Lung (tissue), 12 donors: Measurements from ENCODE around the gene CLDN34. TPM values are rescaled to one million over a fixed set of nuclear protein-coding genes. Genes with fewer than 3 reads are reported as not detected.
A peak's percentile ranks its signal among the peaks of the same experiment; 100 is the strongest.

Experiments used
- ATAC-seq: fragments of 200-7000 bp; cut with Tn5 transposase; one replicate; pipeline ENCODE4 v1.9.1; 2020; ENCODE audit warnings: moderate number of reproducible peaks; ENCODE audit not compliant: insufficient read depth, low FRiP score
- DNase-seq, 3 donors: peaks; one replicate each; pipeline ENCODE4 v3.0.0-alpha.2; 2013 to 2017
- H3K27ac ChIP-seq, 2 donors: one replicate each; pipeline ENCODE4 v1.5.1; 2013; ENCODE audit warnings: mild to moderate bottlenecking in 2 of 2, moderate library complexity in 2 of 2, control low read depth in 1 of 2, inconsistent platforms in 1 of 2, low read depth in 1 of 2, low read length in 1 of 2
- H3K27me3 ChIP-seq, 3 donors: one replicate each; pipeline ENCODE4 v1.5.1; 2013; ENCODE audit warnings: low read length in 2 of 3; ENCODE audit not compliant: control insufficient read depth in 3 of 3, insufficient read depth in 3 of 3
- H3K36me3 ChIP-seq, 4 donors: one replicate each; pipeline ENCODE4 v1.5.1; 2013; ENCODE audit warnings: low read length in 4 of 4, mild to moderate bottlenecking in 1 of 4, moderate library complexity in 1 of 4; ENCODE audit not compliant: control insufficient read depth in 4 of 4, insufficient read depth in 4 of 4
- H3K4me1 ChIP-seq, 5 donors: one replicate each; pipeline ENCODE4 v1.5.1; 2013; ENCODE audit warnings: low read length in 5 of 5, mild to moderate bottlenecking in 2 of 5, moderate library complexity in 1 of 5; ENCODE audit not compliant: control insufficient read depth in 5 of 5, insufficient read depth in 5 of 5
- H3K4me3 ChIP-seq: one replicate; pipeline ENCODE4 v1.5.1; 2013; ENCODE audit warnings: mild to moderate bottlenecking, control low read depth, moderate library complexity
- H3K9ac ChIP-seq, 2 donors: one replicate each; pipeline ENCODE4 v1.5.1; 2013; ENCODE audit warnings: low read length in 2 of 2, control low read depth in 1 of 2; ENCODE audit not compliant: insufficient read depth in 1 of 2
- H3K9me3 ChIP-seq, 4 donors: one replicate each; pipeline ENCODE4 v1.5.1; 2013; ENCODE audit warnings: low read length in 3 of 4, mild to moderate bottlenecking in 1 of 4, moderate library complexity in 1 of 4; ENCODE audit not compliant: control insufficient read depth in 4 of 4, insufficient read depth in 3 of 4
- CTCF ChIP-seq: IDR thresholded peaks from 2 replicates; pipeline ENCODE4 v1.5.1; 2012; ENCODE audit warnings: mild to moderate bottlenecking; ENCODE audit errors: control extremely low read depth, extremely low read depth
- WGBS, 2 donors: extraction: QIAGEN DNeasy Blood & Tissue Kit; methylation state at CpG; one replicate each; pipeline ENCODE4 v1.1.7; 2013; 5-methylcytosine and 5-hydroxymethylcytosine counted together
- polyA plus RNA-seq, 2 donors: library from polyadenylated mRNA; stranded (reverse); fragments of 200-250 nt; gene quantifications; one replicate each; pipeline ENCODE4 v1.2.1, GENCODE V29; 2013
- total RNA-seq, 2 donors: library from RNA; depleted of rRNA in 1 of 2; stranded (reverse); fragments of >200 nt in 1 of 2; gene quantifications; one replicate each; pipeline ENCODE4 v1.2.1, GENCODE V29; 2014 to 2021
- donor health status: control.
- donor health status: control.
- donor health status: Bipolar disorder and iron deficiency.
- donor health status: healthy.
- donor health status: DM: yes; HTN: yes; CAD: no.

CLDN34 gene
- total and polyA plus RNA-seq, 4 donors, result 0.18 to 1.3 (median 0.34) TPM; not detected in 1

- H3K27ac ChIP-seq, result peak overlapping the region; percentile 87 to 98
- TF ChIP-seq CTCF, result no peak
- no peaks in the 10 kb centered on the region for H3K9me3 ChIP-seq
- H3K4me1 ChIP-seq, result peaks cover 2 to 16% (median 9%) of the 10 kb centered on the region in 5 donors
- peak overlapping the region in 1 of 2 donors; percentile 49 for H3K9ac ChIP-seq
- H3K4me3 ChIP-seq, result peak overlapping the region; percentile 80
- peaks cover 5 to 14% (median 8%) of the 10 kb centered on the region in 3 donors for H3K27me3 ChIP-seq
- ATAC-seq (no peak), DNase-seq (peak in 2 of 3 donors; percentile 81 to 89)
- no peaks in the 10 kb centered on the region for H3K36me3 ChIP-seq
- WGBS, 2 donors, result 46 to 63% methylated on average over 11 of the region's 11 CpGs
These were observed 49.5 kb downstream of the CLDN34 start for GRCh38 chrX:10016519-10017132.

- no peaks in the 10 kb centered on the region for H3K36me3 ChIP-seq
- no peak overlapping the region for H3K4me3 ChIP-seq
- H3K27ac ChIP-seq, result peak overlapping the region in 1 of 2 donors; percentile 45
- peaks cover 5 to 14% (median 6%) of the 10 kb centered on the region in 3 donors for H3K27me3 ChIP-seq
- 22 to 32% methylated on average over 8 of the region's 8 CpGs for WGBS, 2 donors
- TF ChIP-seq CTCF, result no peak
- H3K9me3 ChIP-seq, result no peaks in the 10 kb centered on the region
- H3K9ac ChIP-seq, result peak overlapping the region in 1 of 2 donors; percentile 42
- DNase-seq (peak in 1 of 3 donors; percentile 40), ATAC-seq (peak; percentile 7)
- H3K4me1 ChIP-seq, result peaks cover 4 to 25% (median 9%) of the 10 kb centered on the region in 5 donors
These were observed 50.7 kb downstream of the CLDN34 start for GRCh38 chrX:10017872-10018271.

Other genes starting within 250 kb of the CLDN34 start
- gene GPR143, start 201.5 kb upstream of the CLDN34 start, total RNA-seq, result 1 to 10 TPM; 1.3 to 2.7 TPM
- gene GPR143, start 201.5 kb upstream of the CLDN34 start, polyA plus RNA-seq, result 1 to 10 TPM in 1 of 2 donors, under 1 TPM in 1; 0.77 to 1.6 TPM
- gene SHROOM2, start 180.9 kb upstream of the CLDN34 start, total RNA-seq, result 10 to 100 TPM in 1 of 2 donors, 1 to 10 TPM in 1; 6.0 to 15.5 TPM
- 1 to 10 TPM; 3.0 to 3.9 TPM for gene SHROOM2, start 180.9 kb upstream of the CLDN34 start, polyA plus RNA-seq
- 10 to 100 TPM in 1 of 2 donors, 1 to 10 TPM in 1; 9.3 to 11.3 TPM for gene CLCN4, start 189.6 kb downstream of the CLDN34 start, total RNA-seq
- 1 to 10 TPM; 2.1 to 2.3 TPM for gene CLCN4, start 189.6 kb downstream of the CLDN34 start, polyA plus RNA-seq